ENCODE results near the gene CA10. TPM values are rescaled to one million over a fixed set of nuclear protein-coding genes. Genes with fewer than 3 reads are reported as not detected.

The CA10 gene
- total RNA-seq, 1 donor from 2014 or later: 0.20 TPM

DNA sequence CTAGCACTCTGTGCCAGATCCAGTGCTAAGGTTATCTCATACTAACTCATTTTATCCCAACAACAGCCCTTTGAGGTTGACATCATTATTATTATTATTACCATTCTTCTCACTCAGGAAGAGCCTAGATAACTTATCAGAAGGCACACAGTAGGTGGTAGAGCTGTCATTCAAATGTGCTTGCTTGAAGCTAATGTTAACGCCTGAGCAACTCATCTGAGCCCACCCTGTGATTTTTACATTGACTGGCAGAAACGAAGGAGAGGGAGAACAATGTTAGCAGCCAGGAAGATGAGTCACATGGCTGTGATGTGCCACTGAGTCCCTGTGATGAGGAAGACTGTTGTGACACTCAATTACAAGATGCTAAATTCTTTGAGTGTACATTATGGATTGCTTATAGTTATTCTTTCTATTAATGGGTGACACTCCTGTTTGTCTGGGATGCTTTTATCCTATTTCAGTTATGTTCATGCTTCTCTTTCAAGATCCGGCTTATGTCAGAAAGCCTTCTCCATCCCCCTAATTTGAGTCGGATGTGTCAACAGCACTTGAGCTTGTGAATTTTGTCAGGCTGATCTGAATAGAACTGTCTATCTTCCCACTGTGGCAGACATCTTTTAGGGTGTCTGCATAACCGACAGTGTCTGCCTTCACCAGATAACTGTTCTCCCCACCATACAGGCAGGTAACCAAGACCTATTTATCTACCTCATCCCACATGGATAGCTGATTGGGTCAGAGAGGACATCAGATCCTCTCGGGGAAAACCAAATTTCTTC, 426.4 kb downstream of the CA10 start:
- Mint-ChIP-seq H3K36me3 (no peaks in the 10 kb centered on the region), H3K27ac (no peak overlapping the region), H3K27me3 (ENCODE audit: low read depth) (peaks cover 47% of the 10 kb centered on the region), H3K4me1 (no peaks in the 10 kb centered on the region), H3K9me3 (no peaks in the 10 kb centered on the region), H3K4me3 (no peak overlapping the region)
- TF ChIP-seq, protein P1, sequence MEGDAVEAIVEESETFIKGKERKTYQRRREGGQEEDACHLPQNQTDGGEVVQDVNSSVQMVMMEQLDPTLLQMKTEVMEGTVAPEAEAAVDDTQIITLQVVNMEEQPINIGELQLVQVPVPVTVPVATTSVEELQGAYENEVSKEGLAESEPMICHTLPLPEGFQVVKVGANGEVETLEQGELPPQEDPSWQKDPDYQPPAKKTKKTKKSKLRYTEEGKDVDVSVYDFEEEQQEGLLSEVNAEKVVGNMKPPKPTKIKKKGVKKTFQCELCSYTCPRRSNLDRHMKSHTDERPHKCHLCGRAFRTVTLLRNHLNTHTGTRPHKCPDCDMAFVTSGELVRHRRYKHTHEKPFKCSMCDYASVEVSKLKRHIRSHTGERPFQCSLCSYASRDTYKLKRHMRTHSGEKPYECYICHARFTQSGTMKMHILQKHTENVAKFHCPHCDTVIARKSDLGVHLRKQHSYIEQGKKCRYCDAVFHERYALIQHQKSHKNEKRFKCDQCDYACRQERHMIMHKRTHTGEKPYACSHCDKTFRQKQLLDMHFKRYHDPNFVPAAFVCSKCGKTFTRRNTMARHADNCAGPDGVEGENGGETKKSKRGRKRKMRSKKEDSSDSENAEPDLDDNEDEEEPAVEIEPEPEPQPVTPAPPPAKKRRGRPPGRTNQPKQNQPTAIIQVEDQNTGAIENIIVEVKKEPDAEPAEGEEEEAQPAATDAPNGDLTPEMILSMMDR (IDR thresholded peaks at IDR 0.05; ENCODE audit: unreplicated experiment): no peak
- DNase-seq (ENCODE audit: low spot score in 2 of 2, unreplicated experiment in 2 of 2): no peak

DNA sequence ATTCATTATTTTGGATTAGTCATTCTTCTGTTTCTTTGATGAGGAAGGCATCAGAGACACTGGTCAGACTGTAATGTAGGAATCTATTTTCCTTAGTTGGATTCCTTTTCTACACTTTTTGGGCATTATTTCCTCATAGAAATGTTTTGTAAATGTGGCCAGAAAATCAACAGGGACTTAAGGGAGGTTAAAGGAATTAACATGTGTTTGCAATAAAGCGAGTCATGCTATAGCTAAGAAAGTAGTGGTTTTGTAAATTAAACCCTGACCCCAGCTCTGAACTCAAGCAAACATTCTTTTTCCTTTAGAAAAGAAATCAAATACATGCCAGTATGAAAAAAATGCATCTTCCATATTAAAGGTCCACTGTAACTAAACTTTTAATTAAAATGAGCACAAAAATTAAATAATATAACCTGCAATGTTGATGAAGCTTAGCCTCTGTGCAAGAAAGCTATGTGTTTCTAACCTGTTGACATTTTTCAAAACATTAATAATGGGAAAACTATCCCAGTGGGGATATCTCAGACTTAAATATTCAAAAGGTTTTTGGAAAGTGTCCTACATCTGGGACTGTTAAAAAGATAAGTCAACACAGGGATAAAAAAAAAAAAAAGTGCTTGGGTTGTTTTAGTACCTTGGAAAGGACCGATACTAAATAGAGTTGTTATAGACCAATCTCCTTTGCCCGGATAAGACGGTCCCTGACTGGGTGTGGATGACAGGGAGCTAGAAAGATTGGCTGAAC, 428.0 kb downstream of the CA10 start:
- TF ChIP-seq, protein P1 (IDR thresholded peaks at IDR 0.05; ENCODE audit: unreplicated experiment): no peak
- Mint-ChIP-seq H3K4me1 (no peaks in the 10 kb centered on the region), H3K27me3 (ENCODE audit: low read depth) (peaks cover 51% of the 10 kb centered on the region), H3K27ac (no peak overlapping the region), H3K9me3 (no peaks in the 10 kb centered on the region), H3K4me3 (no peak overlapping the region), H3K36me3 (no peaks in the 10 kb centered on the region)
- no peak for DNase-seq (ENCODE audit: low spot score in 2 of 2, unreplicated experiment in 2 of 2)

DNA sequence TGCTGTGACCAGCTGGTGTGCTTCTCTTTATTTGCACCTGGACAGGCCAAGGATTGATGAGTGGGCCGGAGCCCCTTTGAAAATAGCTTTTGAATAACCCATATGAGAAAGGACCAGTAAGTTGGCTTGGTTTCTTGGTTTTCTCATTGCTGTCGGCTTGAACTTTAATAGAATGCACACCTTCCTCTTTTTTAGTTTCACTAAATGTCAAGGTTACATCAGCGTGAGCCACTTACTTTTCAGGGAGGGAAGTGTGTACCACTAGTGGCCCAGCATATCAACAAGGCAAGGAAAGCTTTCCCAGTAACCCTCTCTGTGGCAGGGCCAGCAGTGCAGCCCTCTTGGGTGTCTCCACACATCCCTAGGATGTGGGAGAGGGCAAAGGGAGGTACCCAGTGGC, 433.3 kb downstream of the CA10 start:
- Mint-ChIP-seq H3K9me3 (peaks cover 4% of the 10 kb centered on the region), H3K27ac (no peak overlapping the region)
- TF ChIP-seq, protein P1 (IDR thresholded peaks at IDR 0.05; ENCODE audit: unreplicated experiment): no peak

DNA sequence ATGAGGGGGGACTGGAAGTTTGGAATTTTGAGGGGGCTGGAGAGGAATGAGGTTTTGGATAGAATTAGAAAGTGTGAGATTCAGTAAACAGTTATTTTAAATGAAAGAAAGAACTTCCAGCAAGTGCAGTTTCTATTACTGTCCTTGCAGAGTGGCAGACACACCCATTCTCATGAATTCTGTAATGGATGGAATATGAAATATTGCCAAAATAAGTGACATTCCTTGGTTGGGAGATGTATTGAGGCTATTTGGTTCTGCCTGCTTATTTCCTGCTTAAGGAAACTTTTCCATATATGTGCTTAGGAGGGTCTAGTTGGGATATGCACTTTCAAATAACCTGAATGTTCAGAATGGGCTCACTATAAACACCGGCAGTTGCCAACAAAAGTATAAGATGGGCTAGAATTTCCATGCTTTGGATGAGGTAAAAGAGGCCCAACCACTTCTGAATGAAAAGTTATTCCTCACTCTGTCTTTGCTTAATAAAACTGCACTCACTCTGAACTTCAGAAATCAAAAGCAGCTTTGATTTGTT, 434.4 kb downstream of the CA10 start:
- no peak for DNase-seq (ENCODE audit: low spot score in 2 of 2, unreplicated experiment in 2 of 2)
- Mint-ChIP-seq H3K4me3 (no peak overlapping the region), H3K4me1 (no peaks in the 10 kb centered on the region), H3K27me3 (ENCODE audit: low read depth) (peaks cover 26% of the 10 kb centered on the region), H3K9me3 (peaks cover 4% of the 10 kb centered on the region), H3K27ac (no peak overlapping the region), H3K36me3 (no peaks in the 10 kb centered on the region)
- TF ChIP-seq, protein P1 (IDR thresholded peaks at IDR 0.05; ENCODE audit: unreplicated experiment): no peak

More for the DNA sequence above, 433.3 kb downstream of the CA10 start:
- Mint-ChIP-seq H3K4me3 (no peak overlapping the region), H3K27me3 (ENCODE audit: low read depth) (peaks cover 26% of the 10 kb centered on the region), H3K36me3 (no peaks in the 10 kb centered on the region), H3K4me1 (no peaks in the 10 kb centered on the region)
- no peak for DNase-seq (ENCODE audit: low spot score in 2 of 2, unreplicated experiment in 2 of 2)

DNA sequence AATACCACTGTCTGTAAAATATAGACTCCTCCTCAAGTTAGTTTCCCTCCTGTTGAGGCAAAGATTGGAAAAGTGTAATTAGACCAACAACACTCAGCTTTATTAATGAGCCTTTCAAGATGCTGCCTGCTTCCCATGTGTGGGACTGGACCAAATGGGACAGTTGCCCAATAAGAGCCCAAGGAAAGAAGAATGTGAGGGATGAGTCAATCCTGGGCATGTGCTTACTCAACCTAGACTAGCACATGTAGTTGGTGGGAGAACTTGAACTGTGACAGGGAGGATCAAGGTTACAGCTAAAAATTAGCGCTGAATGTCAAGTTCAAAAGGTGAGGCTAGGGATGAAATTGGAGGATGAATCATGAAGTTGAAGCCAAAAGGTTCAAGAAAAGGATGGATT, 435.5 kb downstream of the CA10 start:
- peaks cover 26% of the 10 kb centered on the region for H3K27me3 Mint-ChIP-seq (ENCODE audit: low read depth)
- TF ChIP-seq, protein P1 (IDR thresholded peaks at IDR 0.05; ENCODE audit: unreplicated experiment): no peak
- H3K4me3 Mint-ChIP-seq: no peak overlapping the region
- no peak overlapping the region for H3K27ac Mint-ChIP-seq
- H3K9me3 Mint-ChIP-seq: peaks cover 4% of the 10 kb centered on the region
- no peaks in the 10 kb centered on the region for H3K4me1 Mint-ChIP-seq
- no peak for DNase-seq (ENCODE audit: low spot score in 2 of 2, unreplicated experiment in 2 of 2)
- no peaks in the 10 kb centered on the region for H3K36me3 Mint-ChIP-seq

All from mesothelial cell of epicardium (in vitro differentiated cells).